Measurements from ENCODE around the gene NDUFAF8.

The NDUFAF8 gene

DNA sequence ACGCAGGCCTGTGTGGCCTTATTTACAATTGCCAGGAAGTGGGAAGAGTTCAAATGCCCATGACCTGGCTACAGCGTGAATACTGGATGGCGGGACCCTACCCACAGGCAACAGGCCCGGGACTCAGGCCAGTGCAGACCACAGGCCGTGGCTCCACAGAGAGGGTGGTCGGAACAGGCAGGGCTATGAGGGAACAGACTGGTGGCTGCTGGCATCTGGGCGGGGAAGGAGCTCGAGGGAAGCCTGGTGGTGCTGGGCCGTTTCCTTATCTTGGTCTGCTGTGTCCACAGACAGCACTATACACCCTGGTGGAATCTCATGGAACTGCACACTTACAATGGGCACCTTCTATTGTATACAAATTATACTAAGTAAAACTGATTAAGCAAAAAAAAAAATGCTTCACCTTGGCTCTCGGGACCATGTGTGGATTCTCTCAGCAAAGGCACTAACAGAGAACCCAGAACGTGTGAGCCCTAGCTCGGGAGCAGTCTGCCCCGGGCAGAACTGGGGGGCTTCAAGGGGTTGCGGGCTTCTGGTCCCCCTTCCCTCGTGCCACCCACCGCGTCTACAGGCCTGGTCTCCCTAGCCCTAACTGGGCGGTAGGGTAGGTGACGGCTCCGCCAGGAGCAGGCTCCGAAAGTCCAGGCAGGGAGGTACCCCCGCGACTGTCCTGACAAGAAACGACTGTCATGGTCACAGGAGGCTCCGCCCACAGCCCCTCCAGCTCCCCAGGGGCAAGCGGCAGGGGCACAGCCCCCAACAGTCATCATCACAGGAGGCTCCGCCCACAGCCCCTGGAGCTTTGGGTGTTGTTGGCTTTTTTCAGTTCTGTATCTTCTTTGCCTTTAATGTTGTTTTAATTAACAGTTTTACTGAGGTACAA is 38.2 kb upstream of the NDUFAF8 start:
- DNase-seq = peak; percentile 24

DNA sequence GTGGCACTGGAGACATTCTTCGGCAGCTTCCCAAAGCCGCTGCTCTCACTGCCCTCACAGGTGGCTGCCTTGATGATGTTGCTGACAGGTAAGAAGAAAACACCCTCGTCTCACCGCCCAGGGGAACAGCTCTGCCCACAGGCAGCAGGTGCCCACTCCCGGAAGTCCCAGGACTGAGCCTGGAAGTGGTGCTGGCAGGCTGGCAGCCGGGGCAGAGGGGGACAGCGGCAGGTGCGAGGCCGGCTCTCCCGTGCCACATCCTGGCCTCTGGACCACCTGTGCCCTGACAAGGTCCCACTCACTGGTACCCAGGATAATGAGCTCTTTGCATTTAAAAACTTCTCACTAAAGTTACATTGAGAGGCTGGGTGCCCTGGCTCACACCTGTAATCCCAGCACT is 36.8 kb upstream of the NDUFAF8 start:
- DNase-seq = no peak

DNA sequence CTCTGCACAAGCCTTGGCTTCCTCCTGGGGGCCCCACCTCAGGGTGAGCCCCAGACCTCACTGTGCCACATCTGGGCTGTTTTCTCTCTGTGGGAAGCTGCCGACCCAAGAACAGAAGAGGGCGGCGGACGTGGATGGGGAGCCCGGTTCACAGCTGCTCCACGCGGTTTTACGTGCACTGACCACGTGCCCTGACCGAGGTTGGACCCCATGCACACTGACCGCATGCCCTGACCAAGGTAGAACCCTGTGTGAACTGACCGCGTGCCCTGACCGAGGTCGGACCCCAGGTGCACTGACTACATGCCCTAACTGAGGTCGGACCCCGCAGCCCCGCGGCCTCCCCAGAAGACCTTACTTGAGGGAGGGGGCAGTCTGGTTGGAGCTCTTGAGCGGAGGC is 36.0 kb upstream of the NDUFAF8 start:
- no peak for DNase-seq

DNA sequence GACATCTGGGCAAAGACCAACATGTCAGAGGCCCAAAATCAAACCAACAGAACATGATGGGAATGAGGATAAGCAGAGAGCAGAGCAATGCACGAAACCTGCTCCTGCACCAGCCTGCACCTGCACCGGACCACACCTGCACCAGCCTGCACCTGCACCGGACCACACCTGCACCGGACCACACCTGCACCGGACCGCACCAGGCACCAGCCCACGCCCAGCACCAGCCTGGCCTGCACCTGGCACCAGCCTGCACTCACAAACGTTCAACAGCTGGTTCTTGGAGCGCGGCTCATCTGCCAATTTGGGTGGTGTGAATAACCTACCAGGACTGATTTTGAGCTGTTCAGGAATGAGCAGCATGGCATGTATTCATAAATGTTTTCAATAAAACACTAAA is 34.5 kb upstream of the NDUFAF8 start:
- DNase-seq = no peak

DNA sequence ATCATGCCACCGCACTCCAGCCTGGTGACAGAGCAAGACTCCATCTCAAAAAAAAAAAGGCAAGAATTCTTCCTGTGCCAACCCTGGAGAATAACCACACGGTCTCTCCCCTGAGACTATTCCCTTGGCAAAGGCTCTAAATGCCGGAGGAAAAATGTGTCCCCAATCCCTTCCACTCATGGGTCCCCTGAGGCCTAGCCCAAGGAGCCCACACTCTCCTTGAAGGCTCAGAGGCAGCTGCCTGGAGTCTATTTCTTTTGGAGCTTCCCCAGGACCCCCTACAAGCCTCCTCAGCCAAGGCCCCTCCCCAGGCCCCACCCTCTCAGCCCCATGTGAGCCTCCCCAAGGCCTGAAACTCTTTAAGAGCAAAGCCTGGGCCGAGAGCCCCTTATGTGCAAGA is 33.0 kb upstream of the NDUFAF8 start:
- DNase-seq = no peak

DNA sequence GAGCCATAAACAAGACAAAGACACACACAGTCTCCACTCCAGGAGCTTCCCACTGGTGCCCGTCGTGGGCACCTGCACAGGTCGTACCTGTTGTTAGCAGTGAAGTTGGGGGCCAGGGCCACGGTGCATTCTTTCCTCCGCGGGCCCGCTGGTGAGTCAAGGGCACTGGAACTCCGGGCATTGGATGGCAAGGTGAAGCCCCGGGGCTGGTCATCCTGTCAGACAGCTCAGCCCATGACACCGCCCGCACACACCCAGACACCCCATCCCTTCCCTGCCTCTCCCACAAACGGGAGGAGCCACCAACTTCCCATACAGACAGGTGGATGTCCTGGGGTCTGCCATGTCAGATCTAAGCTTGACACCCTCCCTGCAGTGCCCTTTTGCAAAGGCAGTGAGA is 32.5 kb upstream of the NDUFAF8 start:
- no peak for DNase-seq

DNA sequence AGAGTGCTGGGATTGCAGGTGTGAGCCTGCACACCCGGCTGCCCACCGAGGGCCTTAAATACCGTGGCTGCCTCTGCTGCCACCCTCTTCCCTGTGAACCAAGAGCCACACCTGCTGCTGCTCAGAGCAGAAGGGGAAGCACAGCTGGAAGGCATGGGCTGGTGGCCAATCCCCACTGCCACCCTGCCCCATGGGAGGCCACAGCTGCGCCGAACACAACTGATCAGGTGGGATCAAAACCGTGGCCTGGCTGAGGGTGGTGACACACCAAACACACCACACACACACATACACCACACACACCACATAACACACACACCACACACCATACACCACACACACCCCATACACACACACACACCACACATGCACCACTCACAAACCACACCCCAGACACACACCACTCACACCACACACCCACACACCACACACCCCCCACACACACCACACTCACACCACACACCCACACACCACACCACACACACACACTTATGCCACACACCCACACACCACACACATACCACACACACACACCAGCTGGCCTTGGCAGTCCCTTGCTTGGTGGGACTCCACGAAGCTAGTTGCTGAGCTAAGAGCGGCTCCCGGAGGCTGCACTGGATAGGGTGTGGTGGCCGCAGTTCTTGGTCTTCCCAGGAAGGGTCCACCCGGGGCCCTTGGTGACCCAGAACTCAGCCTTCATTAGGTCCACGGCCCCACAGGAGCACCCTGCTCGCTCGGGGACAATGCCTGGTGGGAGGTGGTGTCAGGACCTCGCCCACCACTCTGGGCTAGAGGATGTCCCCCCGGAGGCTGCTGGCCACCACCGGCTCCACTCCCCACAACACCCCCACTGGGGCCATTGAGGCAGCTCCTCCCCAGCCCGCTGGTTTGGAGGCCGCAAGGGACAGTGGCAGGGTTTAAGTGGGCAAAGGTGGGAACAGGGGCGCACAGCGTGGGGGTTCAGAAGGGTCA is 31.2 kb upstream of the NDUFAF8 start:
- DNase-seq = no peak

DNA sequence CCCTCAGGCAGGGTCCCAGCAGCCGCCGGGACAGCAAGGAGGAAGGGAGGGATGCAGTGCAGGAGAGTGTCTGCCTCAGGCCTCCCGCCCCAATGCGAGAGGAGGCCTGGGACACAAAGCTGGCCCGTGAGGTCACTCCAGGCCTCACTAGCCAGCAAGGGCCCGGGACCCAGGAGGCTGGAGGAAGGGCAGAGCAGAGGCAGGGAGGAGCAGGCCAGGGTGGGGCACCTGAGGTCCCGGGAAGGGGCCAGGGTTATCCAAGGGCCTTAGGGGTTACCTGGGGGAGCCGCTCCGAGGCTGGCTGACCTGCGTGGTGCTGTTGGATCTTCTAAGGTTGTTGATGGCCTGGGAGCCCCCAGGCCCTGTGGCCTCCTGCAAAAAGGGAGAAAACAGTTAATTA is 30.5 kb upstream of the NDUFAF8 start:
- DNase-seq = no peak

DNA sequence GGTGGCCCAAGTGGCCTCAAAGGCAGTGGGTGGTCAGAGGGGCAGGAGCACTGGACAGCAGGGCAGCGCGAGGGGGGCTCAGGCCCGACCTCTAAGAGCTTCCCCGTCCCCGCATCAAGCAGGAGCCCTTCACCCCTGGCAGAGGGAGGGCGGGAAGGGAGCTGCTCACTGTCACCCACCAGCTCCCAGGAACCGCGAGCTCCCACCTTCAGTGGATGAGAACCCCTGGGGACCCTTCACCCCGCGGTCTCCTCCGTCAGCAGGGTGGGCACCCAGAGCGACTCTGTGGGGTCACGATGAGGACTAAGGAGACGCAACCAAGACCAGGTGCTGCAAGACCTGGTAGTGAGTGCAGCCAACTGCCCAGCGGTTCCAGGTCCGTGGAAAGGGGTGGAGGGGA is 30.0 kb upstream of the NDUFAF8 start:
- DNase-seq = no peak

DNA sequence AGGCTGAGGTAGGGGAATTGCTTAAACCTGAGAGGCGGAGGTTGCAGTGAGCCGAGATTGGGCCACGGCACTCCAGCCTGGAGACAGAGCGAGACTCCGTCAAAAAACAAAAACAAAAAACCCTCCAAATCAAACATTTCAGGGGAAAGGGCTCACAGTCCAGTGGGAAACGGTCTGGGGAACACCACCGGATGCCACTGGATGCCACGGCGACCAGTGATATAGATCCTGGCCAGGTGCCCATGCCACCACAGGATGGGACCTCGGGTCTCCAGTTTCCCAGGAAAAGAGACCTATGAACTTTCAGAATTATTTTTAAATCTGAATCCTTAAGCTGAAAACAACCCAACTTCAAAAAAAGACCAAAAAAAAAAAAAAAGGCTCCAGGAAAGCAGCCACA is 28.7 kb upstream of the NDUFAF8 start:
- no peak for DNase-seq

DNA sequence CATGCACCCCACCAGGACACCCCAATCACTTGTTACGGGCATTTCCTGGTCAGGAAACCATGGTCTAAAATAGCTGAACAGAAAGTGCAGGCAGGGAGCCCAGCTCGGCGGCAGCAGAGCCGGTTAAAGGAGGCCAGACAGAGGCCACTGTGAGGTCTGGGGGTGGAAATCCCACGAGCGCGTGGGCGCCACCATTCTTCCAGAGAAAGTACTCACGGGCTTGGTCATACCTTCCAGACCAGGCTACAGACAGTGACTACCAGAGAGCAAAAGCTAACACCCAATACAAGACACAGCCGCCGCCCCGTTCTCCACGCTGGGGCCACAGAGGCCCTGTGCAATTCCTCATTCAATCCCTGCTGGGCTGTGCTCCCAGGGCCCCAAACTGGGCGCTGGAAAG is 28.2 kb upstream of the NDUFAF8 start:
- DNase-seq = no peak

DNA sequence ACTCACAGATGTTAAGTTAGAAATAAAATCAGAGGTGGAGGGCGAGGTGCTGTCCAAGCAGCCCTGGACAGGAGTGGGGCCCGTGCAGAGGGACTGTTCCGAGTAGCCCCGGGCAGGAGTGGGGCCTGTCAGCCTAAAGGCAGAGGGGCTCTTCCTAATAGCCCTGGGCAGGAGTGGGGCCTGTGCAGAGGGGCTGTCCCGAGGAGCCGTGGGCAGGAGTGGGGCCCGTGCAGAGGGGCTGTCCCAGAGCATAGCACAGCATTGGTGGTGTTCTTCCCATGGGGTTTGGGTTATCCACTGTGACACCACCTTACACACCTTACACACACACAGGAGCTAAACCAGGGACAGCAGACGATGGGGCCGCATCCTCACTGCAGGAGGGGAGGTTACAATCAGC is 26.8 kb upstream of the NDUFAF8 start:
- no peak for DNase-seq

DNA sequence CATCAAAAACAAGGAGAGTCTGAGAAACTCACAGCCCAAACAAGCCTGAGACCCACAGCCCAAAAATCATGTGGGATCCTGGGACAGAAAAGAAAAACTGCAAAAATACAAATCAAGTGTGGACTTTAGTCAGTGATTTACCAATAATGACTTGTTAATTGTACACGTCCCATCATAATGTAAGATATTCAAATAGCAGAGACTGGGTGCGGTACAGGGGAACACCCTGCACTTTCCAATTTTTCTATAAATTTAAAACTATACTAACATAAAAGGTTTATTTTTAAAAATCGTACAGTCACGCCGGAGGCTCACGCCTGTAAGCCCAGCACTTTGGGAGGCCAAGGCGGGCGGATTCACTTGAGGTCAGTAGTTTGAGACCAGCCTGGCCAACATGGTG is 25.1 kb upstream of the NDUFAF8 start:
- no peak for DNase-seq

DNA sequence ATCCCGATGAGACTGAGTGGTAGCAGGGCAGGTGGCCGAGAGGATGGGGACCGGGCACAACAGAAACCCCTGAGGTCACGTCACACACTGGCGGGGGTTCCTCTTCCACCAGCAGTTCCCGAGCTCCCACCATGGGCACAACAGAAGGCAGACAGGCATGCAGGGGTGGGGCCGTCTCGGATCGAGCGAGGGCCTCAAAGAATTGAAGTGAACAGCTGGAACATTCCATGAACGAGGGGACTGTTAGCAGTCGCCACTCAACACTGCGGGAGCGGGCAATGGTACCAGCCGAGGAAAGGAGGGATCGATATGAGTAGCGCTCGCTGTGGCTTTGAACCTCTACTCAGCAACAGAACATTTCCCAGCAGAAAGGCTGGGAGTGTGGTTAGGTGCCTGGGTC is 21.6 kb upstream of the NDUFAF8 start:
- DNase-seq = no peak

DNA sequence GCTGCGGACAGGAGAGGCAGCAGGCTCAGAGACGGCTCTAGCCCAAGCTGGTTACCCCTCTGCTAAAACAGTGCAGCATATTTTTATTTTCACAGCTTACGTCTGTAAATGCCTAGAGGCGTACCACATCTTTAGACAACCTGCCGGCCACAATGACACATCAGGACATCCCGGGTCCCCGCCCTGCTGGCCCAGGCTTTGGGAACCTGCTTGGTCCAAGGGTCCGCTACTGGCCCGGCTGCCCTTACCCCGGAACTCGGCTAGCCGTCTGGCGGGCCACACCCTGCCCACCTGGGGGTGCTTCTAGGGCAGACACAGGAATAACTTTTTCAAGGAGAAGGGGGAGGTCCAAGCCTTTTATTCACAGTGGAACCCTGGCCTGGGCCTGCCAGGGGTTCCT is 20.7 kb upstream of the NDUFAF8 start:
- DNase-seq = no peak

DNA sequence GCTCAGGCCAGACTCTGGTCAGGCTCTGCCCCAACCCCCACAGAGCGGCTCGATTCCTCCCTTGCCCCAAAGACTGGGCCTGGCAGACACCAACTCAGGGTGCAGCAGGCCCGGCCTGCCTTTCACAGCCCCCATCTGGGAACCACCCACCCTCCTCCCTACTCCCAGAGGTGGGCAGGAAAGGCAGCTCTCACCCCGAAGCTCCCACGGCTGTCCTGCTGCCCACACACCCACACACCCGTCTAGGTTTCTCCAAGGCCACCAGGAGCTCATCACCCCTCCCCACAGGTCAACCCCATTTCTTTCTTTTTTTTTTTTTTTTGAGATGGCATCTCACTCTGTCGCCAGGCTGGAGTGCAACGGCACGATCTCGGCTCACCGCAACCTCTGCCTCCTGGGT is 20.1 kb upstream of the NDUFAF8 start:
- DNase-seq = no peak

DNA sequence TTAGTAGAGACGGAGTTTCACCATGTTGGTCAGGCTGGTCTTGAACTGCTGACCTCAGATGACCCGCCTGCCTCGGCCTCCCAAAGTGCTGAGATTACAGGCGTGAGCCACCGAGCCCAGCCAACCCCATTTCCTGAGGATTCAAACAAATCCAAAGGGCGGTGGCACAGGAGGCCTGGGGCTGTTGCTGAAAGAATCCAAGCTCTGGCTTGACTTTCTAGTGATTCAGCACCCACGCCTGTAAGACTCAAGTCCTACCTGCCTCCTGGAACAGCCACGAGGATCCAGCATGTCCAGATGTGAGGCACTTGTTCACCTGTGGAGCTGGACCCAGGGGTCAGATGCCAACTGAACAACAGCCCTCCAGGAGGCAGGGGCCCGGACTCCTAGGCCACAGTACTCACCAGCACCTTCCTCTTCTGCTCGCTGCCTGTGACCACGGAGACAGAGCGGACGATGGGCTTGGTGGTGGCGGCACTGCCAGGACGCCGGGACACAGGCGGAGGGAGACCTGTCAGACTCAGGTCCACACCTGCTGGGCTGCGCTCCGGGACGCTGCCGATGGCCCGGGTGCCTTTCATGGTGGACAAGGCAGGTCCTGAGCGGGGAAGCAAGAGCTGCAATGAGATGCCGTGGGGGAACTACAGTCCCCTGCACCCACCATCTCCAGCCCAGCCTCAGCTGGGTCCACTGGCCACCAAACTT is 19.5 kb upstream of the NDUFAF8 start:
- DNase-seq = no peak

DNA sequence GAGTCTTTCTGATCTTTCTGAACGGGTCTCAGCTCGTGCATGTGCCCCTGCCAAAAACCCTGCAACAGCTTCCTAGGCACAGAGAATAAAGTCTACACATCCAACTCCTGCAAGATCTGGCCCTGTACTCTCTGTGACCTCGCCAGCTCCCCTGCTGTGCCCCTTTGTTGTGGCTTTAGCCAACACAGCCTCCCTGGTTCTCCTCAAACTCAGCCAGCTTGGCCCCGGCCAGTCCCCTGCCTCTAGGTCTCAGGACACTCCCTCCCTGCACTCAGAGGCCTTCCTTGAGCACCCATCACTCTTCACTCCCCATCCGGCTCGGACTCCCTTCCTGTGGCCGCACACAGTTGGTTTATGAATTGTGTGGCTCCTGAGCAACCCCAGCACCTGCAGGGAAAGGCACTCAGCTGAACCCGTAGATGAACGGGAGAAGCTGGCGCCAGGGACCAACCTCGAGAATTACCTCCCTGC is 17.7 kb upstream of the NDUFAF8 start:
- no peak for DNase-seq

DNA sequence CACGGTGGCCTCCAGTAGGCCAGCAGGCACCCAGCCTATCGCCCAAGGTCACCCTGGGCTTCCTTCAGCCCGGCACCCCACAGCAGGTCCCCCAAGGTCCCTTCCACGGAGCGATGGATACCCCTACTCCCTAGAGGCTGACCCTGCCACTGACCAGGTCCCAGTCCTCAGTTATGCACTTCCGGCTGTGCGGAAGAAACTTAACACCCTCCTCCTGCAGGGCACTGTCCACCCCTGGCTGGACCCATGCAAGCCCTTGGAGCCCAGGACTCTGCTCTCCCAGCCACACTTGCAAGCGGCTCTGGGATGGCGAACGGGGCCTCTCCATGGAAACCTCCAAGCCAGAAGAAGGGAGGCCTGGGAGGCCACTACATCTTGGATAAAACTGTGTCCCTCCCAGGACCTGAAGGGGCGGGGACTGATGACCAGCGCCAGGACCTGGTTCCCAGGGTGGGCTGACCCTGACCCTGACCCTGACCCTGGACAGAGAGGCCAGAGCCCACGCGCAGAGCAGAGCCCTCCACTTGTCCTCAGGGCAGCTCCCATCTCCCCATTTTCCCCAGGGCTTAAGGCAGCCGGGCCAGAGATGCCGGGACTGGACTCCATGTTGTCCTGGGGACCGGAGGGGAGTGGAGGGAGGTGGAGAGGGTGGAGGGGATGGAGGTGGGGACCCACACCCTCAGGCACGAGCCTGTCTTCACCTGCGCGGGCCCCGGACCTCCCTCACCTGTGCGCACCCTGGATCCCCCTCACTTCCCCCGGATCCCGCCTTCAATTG is 17.1 kb upstream of the NDUFAF8 start:
- no peak for DNase-seq

DNA sequence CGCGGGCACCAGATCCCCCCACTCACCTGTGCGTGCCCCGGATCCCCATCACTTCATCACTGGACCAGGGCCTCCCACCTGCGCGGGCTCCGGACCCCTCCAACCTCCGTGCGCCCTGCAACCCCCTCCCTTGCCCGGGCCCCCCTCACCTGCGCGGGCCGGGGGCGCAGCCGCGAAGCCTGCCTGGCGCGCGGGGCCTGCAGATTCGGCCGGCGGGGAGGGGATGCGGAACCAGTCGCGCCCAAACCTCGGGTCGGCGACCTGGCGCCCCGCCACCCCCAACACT is 16.6 kb upstream of the NDUFAF8 start:
- DNase-seq = no peak

DNA sequence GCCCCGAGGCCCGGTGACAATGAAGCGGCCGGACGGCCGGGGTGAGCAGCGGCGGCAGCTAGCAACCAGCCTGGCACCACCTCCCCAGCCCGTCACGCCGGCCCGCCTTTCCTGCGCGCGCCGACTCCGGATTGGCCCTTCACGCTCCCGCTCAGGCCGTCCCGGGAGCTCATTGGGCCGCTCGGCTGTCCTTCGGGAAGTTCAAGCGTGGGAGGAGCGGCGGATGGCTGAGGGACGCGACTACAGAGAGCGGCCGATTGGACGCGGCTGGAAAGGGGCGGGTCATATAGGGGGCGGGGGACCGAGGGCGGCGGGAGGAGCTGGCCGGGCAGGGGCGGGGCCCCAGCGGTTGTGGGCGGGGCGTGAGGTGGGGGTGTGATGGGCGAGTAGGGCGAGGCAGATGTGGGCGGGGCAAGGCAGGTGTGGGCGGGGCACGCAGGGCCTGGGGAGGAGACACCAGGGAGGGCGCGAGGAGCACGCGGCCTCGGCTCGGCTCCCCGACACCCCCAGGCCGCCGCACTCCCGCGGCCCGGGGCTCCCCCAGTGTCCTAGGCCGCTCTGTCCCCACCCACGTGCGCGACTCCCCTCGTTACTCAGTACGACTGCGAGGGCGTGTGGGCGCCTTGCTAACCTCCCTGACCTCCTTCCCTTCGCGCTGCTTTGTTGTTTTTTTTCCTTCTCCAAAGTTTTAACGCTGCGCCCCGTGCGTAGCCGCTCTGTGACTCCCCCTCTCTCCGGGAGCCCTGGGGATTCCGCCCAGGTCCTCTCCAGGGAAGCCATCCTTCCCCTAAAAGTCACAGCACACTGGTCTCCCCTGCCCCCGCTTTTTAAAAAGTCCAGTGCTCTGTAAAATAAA is 16.0 kb upstream of the NDUFAF8 start, which contains the start of gene CEP131:
CEP131 (minus strand) TSS at position 60 of the 856 bp plus-strand sequence. CDS start 2,909 bp downstream, outside the sequence.
- DNase-seq = peak; percentile 99

DNA sequence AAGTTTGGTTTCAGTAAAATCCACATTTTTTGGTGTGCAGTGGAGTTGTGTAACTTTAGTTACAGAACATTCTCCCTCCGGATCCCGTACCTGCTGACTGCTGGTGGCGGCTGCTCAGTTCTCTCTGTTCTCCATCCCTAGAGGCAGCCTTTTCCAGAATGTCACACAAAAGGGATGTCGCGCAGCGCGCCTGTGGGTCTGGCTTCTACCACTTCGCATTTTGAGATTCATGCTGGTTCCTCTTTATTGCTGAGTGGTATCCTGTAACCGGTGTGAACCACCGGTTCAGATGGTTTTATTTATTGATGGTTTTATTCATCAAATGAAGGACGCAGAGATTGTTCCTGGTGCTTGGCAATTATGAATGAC is 15.4 kb upstream of the NDUFAF8 start:
- no peak for DNase-seq
